HG02981 (cell line): ENCODE measurements around the gene TMC2.
A peak's percentile ranks its signal among the peaks of the same experiment; 100 is the strongest.
"Not testable (repeated sequence)": the region's sequence is repeated elsewhere in the genome, so short reads cannot be mapped to it uniquely, and the experiment has no call there.

Experiments used
- ATAC-seq: cut with Tn5 transposase; IDR thresholded peaks from one replicate; pipeline ENCODE4 v1.9.1; 2021; ENCODE audit warnings: mild to moderate bottlenecking, moderate library complexity; ENCODE audit not compliant: unreplicated experiment

The TMC2 gene

GRCh38 chr20:2658414-2659354, 122.3 kb downstream of the TMC2 start:
- ATAC-seq, result no peak

DNA sequence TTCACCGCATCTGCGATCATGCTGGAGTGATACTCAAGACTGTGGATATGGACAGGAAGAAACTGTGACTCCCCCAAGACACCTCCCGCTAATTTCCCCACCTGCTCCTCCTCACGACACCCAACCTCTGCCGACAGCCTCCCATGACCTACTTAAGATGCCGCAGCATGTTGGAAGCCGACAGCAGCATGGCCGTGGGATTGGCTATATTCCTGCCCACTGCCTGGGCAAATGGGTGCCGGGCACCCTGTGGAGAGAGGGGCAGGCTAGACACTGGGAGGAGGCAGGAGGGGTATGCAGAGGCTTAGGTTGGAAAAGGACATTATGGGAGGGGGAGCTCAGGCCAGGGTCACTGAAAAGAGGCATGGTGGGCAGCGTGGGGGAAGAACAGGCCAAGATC, 123.2 kb downstream of the TMC2 start:
- ATAC-seq, result no peak

- ATAC-seq, result no peak
Measured at GRCh38 chr20:2663364-2663886, 127.1 kb downstream of the TMC2 start.

- ATAC-seq, result peak; percentile 84
Measured at GRCh38 chr20:2663887-2664719, 127.7 kb downstream of the TMC2 start, which contains the start of gene IDH3B. IDH3B (minus strand) TSS chr20:2664216; CDS start chr20:2664188, 28 bp downstream.

GRCh38 chr20:2671977-2672376, 135.6 kb downstream of the TMC2 start:
- no peak for ATAC-seq

- ATAC-seq, result no peak
Measured at GRCh38 chr20:2672446-2672845, 136.1 kb downstream of the TMC2 start.

DNA sequence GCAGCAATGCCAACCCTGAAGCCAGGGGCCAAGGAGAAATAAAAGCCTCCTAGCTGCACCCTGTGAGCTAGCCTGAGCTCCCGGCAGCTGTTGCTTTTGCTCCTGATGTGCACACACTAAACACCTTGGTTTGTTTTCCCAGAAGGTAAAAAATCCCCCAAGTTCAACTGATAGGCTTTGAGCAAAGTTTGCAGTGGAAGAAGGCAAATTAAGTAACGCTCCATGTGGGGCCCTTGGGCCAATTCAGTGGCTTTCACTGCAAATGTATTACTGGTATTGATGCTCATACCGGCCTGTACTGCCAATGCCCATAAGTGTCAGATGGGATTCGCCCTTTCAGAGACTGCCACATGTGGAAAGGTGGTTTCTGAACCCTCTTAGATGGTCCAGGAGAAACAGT, 137.1 kb downstream of the TMC2 start:
- no peak for ATAC-seq

- no peak for ATAC-seq
Measured at GRCh38 chr20:2680046-2680445, 143.7 kb downstream of the TMC2 start.

GRCh38 chr20:2682040-2682439, 145.7 kb downstream of the TMC2 start:
- not testable (repeated sequence) for ATAC-seq

DNA sequence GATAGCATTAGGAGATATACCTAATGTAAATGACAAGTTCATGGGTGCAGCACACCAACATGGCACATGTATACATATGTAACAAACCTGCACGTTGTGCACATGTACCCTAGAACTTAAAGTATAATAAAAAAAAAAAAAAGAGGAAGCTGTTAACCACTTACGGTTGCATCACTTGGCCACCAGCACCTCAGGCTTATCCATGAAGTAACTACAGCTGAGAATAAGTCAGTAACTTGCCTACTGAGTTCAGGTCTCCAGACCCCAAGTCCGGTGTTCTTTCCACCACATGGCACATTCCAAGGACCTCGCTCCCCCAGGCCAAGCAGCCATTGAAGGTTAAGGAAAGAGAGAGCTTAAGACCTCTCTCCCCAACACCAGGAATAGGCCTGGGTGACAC, 148.4 kb downstream of the TMC2 start:
- not testable (repeated sequence) for ATAC-seq

GRCh38 chr20:2687514-2687913, 151.1 kb downstream of the TMC2 start:
- no peak for ATAC-seq

DNA sequence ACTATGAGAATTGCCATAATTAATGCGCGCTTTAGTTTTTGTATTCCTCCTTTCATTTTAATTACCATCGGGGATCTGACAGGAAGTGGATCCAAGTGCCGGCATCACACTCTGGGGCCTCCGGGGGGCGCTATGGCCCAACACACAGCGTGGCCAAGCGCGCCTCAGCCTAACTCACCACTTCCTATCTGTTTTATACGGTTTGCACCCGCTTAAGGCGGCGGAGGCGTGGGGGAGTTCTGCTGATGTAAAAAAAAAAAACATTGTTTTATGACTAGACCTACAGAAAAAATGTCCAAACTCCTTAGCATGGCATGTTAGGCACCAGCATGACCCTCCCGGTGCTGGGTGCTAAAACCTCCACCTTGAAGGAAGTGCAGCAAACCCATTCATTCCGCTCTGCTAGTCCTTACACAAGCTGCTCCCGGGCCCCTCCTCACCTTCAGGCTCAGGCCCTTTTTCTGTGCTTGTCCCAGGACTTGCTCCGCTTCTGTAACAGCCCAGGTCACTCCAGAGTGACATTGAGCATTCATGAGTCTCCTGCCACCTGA, 151.7 kb downstream of the TMC2 start:
- ATAC-seq, result no peak

GRCh38 chr20:2690213-2690612, 153.8 kb downstream of the TMC2 start:
- ATAC-seq, result no peak

GRCh38 chr20:2690718-2691117, 154.3 kb downstream of the TMC2 start:
- no peak for ATAC-seq

DNA sequence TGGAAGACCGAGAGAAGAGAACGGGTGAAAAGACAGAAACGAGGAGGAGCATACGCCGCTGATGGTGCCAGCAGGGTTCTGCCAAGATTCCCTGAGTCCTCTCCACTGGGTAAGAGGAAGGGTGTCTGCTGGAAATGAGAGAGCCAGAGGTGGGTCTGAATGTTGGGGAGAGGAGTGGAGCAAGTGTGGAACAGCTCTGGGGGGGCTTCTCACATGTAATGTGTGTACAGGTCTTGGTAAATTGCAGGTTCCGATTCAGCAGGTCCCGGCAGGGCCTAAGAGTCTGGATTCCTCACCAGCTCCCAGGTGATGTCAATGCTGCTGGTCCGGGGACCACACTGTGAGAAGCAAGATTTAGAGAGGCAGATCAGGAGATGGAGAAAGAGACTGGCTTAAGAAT, 154.8 kb downstream of the TMC2 start:
- no peak for ATAC-seq
